Measurements from ENCODE around the gene AEN. TPM values are rescaled to one million over a fixed set of nuclear protein-coding genes. Genes with fewer than 3 reads are reported as not detected.
A peak's percentile ranks its signal among the peaks of the same experiment; 100 is the strongest.

Gene AEN
- total RNA-seq, 2 donors from 2014 or later: 64.7 to 76.4 TPM

GRCh38 chr15:88628018-88628654 lies 7.0 kb downstream of the AEN start:
- Mint-ChIP-seq H3K36me3 (ENCODE audit: low read depth) (peaks cover 80% of the 10 kb centered on the region), H3K27me3 (ENCODE audit: insufficient read depth) (no peaks in the 10 kb centered on the region), H3K4me1 (peaks cover 32% of the 10 kb centered on the region), H3K4me3 (no peak overlapping the region), H3K9me3 (no peaks in the 10 kb centered on the region), H3K27ac (no peak overlapping the region)
- no peak for DNase-seq
- Histone ChIP-seq H3K27me3 (ENCODE audit: control insufficient read depth, insufficient read depth, low read length, poor library complexity, severe bottlenecking) (no peaks in the 10 kb centered on the region), H3K9me3 (ENCODE audit: control insufficient read depth, low read length) (no peaks in the 10 kb centered on the region), H3K4me1 (ENCODE audit: control insufficient read depth, insufficient read depth, low read length) (peaks cover 9% of the 10 kb centered on the region), H3K4me3 (ENCODE audit: low read length) (no peak overlapping the region), H3K36me3 (ENCODE audit: control insufficient read depth, insufficient read depth, low read length) (peaks cover 93% of the 10 kb centered on the region), H3K27ac (ENCODE audit: low read depth, low read length) (no peak overlapping the region), H3K9ac (ENCODE audit: extremely low read depth, low read length, poor library complexity, severe bottlenecking) (no peak overlapping the region)
- 93 to 95% methylated on average over 3 to 5 of the region's 5 CpGs for WGBS, 2 experiments (ENCODE audit: insufficient coverage in 1 of 2, insufficient read length in 1 of 2)
- TF ChIP-seq CTCF (conservative IDR thresholded peaks at IDR 0.05): no peak

- Mint-ChIP-seq H3K27me3 (ENCODE audit: insufficient read depth) (no peaks in the 10 kb centered on the region), H3K4me1 (peaks cover 22% of the 10 kb centered on the region), H3K36me3 (ENCODE audit: low read depth) (peaks cover 81% of the 10 kb centered on the region), H3K27ac (no peak overlapping the region), H3K4me3 (no peak overlapping the region), H3K9me3 (no peaks in the 10 kb centered on the region)
- Histone ChIP-seq H3K9ac (ENCODE audit: extremely low read depth, low read length, poor library complexity, severe bottlenecking) (no peak overlapping the region), H3K4me1 (ENCODE audit: control insufficient read depth, insufficient read depth, low read length) (peaks cover 9% of the 10 kb centered on the region), H3K27ac (ENCODE audit: low read depth, low read length) (no peak overlapping the region), H3K4me3 (ENCODE audit: low read length) (no peak overlapping the region), H3K36me3 (ENCODE audit: control insufficient read depth, insufficient read depth, low read length) (peaks cover 87% of the 10 kb centered on the region), H3K27me3 (ENCODE audit: control insufficient read depth, insufficient read depth, low read length, poor library complexity, severe bottlenecking) (no peaks in the 10 kb centered on the region), H3K9me3 (ENCODE audit: control insufficient read depth, low read length) (no peaks in the 10 kb centered on the region)
- DNase-seq: no peak
- no peak for TF ChIP-seq CTCF (conservative IDR thresholded peaks at IDR 0.05)
- 90% methylated on average over 15 to 16 of the region's 16 CpGs for WGBS, 2 experiments (ENCODE audit: insufficient coverage in 1 of 2, insufficient read length in 1 of 2)
Observed at GRCh38 chr15:88629071-88629470, 7.9 kb downstream of the AEN start.

GRCh38 chr15:88630141-88630721 lies 9.1 kb downstream of the AEN start:
- 92 to 97% methylated on average over 5 to 9 of the region's 9 CpGs for WGBS, 2 experiments (ENCODE audit: insufficient coverage in 1 of 2, insufficient read length in 1 of 2)
- no peaks in the 10 kb centered on the region for H3K27me3 ChIP-seq (ENCODE audit: control insufficient read depth, insufficient read depth, low read length, poor library complexity, severe bottlenecking)
- peaks cover 9% of the 10 kb centered on the region for H3K4me1 ChIP-seq (ENCODE audit: control insufficient read depth, insufficient read depth, low read length)
- peaks cover 86% of the 10 kb centered on the region for H3K36me3 ChIP-seq (ENCODE audit: control insufficient read depth, insufficient read depth, low read length)
- H3K9me3 ChIP-seq (ENCODE audit: control insufficient read depth, low read length): no peaks in the 10 kb centered on the region
- Mint-ChIP-seq H3K9me3 (no peaks in the 10 kb centered on the region), H3K4me3 (no peak overlapping the region), H3K27ac (peak overlapping the region; percentile 32), H3K27me3 (ENCODE audit: insufficient read depth) (no peaks in the 10 kb centered on the region), H3K36me3 (ENCODE audit: low read depth) (peaks cover 84% of the 10 kb centered on the region), H3K4me1 (peaks cover 18% of the 10 kb centered on the region)
- no peak overlapping the region for H3K9ac ChIP-seq (ENCODE audit: extremely low read depth, low read length, poor library complexity, severe bottlenecking)
- no peak overlapping the region for H3K27ac ChIP-seq (ENCODE audit: low read depth, low read length)
- peak; percentile 82 for DNase-seq
- H3K4me3 ChIP-seq (ENCODE audit: low read length): no peak overlapping the region
- no peak for TF ChIP-seq CTCF (conservative IDR thresholded peaks at IDR 0.05)
